Measurements from ENCODE around the gene RSKR. TPM values are rescaled to one million over a fixed set of nuclear protein-coding genes. Genes with fewer than 3 reads are reported as not detected.

RSKR gene
- total and polyA plus RNA-seq, 10 donors, result 2.1 to 30.9 (median 15.1) TPM

DNA sequence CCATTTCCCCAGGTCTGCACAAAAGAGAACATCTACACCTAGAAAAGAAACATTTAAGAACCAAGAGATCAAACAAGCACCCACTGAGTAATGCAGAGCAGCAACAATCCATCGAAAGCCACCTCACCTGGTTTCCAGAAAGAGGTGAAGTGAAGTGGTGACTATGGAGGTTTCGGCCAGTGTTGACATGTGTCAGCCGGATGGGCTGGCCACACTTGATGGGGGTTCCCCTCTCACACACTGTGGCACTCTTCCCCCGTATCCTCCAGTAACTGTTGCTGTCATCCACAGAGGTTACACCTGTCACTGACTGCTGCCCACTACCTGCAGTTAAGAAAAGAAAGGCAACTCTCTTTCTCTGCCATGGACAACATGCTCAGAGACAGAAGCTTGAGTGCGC is 41.2 kb upstream of the RSKR start:
- intact Hi-C loops (cut with DNase I; ENCODE audit: low total_unique reads), result no loop called here
- peaks cover 0 to 100% (median 66%) of the 10 kb centered on the region in 6 donors for H3K36me3 ChIP-seq

DNA sequence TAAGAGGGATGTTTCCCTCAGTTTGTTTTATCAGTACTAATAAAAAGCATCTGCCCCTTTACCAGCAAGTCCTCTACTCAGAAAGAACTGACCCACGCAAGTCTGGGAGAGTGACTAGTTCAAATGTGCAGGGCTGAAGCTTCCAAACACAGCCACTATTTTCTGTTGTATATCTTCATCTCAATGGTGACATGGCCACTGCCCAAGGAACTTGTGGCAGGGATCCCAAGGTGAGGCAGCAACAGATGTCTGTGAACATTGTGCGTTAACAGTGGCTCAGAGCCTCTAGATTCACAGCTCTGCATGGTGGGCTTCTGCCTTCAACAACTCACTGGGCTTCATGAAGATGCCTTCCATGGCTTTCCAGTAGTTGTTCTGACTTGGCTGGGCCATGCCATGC is 34.7 kb upstream of the RSKR start:
- 88 to 100% (median 98%) methylated on average over 2 of the region's 2 CpGs for WGBS, 5 donors
- Histone ChIP-seq H3K4me1 (peaks cover 22 to 39% (median 30%) of the 10 kb centered on the region in 6 donors), H3K27me3 (replicated peaks in 1 of 7) (no peaks in the 10 kb centered on the region), H3K9me3 (no peaks in the 10 kb centered on the region), H3K27ac (no peak overlapping the region), H3K4me3 (no peak overlapping the region), H3K36me3 (peaks cover 0 to 63% (median 33%) of the 10 kb centered on the region in 6 donors)
- TF ChIP-seq, protein P1, sequence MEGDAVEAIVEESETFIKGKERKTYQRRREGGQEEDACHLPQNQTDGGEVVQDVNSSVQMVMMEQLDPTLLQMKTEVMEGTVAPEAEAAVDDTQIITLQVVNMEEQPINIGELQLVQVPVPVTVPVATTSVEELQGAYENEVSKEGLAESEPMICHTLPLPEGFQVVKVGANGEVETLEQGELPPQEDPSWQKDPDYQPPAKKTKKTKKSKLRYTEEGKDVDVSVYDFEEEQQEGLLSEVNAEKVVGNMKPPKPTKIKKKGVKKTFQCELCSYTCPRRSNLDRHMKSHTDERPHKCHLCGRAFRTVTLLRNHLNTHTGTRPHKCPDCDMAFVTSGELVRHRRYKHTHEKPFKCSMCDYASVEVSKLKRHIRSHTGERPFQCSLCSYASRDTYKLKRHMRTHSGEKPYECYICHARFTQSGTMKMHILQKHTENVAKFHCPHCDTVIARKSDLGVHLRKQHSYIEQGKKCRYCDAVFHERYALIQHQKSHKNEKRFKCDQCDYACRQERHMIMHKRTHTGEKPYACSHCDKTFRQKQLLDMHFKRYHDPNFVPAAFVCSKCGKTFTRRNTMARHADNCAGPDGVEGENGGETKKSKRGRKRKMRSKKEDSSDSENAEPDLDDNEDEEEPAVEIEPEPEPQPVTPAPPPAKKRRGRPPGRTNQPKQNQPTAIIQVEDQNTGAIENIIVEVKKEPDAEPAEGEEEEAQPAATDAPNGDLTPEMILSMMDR (IDR thresholded peaks at IDR 0.05 in 8 of 11, conservative IDR thresholded peaks at IDR 0.05 in 3 of 11), result no peak
- TF ChIP-seq POLR2AphosphoS5 (IDR thresholded peaks at IDR 0.05) (no peak), POLR2A (IDR thresholded peaks at IDR 0.05) (no peak)
- intact Hi-C loops (cut with DNase I; ENCODE audit: low total_unique reads), result no loop called here
- DNase-seq, result no peak

More for the DNA sequence above, 41.2 kb upstream of the RSKR start:
- DNase-seq, result no peak
- H3K27me3 ChIP-seq (replicated peaks in 1 of 7), result no peaks in the 10 kb centered on the region
- no peak overlapping the region for H3K27ac ChIP-seq
- WGBS, 5 donors, result 87 to 96% (median 91%) methylated on average over 5 of the region's 5 CpGs
- TF ChIP-seq POLR2A (IDR thresholded peaks at IDR 0.05) (no peak), POLR2AphosphoS5 (IDR thresholded peaks at IDR 0.05) (no peak)
- peaks cover under 1 to 34% (median 5%) of the 10 kb centered on the region in 6 donors for H3K4me1 ChIP-seq
- no peak overlapping the region for H3K4me3 ChIP-seq
- peaks cover 0 to 3% (median 0%) of the 10 kb centered on the region in 8 donors for H3K9me3 ChIP-seq

DNA sequence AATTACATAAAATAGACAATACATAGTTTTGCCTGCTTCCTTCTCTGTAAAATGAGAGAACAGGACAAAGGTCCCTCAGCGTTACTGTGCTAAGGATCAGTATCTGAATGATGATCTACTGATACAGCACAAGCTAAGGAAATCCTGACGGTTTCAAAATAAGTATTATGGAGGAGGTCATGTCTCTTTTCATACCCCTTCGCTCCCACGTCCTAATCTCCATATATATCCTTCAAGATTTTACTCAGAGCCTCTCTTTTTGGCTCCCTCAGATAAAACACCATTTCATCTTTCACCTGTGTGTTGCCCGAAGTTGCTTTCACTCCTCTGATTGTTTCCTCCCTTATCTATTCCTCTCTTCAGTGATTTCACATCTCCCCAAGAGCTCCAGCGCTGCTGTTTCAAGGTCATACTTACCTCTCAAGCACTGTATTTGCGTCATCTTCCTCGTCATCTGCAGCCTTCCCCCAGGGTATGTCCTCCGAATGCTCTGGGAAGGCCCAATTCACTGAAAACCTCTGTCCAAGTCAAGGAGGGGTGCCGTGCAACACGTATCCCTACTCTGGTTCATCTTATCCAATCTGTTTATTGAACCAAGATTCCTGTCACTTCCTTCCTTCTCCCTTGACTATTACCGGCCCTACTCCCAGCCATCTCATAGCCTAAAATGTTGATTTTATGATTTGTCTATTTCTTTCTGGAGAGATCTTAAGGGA is 32.2 kb upstream of the RSKR start:
- 48 to 68% (median 52%) methylated on average over 12 of the region's 12 CpGs for WGBS, 5 donors
- H3K4me3 ChIP-seq, result peak overlapping the region in 4 of 8 donors; percentile 6 to 97 (median 89)
- peaks cover 2 to 62% (median 42%) of the 10 kb centered on the region in 6 donors for H3K36me3 ChIP-seq
- H3K9me3 ChIP-seq, result no peaks in the 10 kb centered on the region
- H3K4me1 ChIP-seq, result peaks cover 31 to 64% (median 51%) of the 10 kb centered on the region in 6 donors
- intact Hi-C loops (cut with DNase I; ENCODE audit: low total_unique reads), result no loop called here
- no peaks in the 10 kb centered on the region for H3K27me3 ChIP-seq (replicated peaks in 1 of 7)
- peak overlapping the region; percentile 93 to 99 (median 96) for H3K27ac ChIP-seq
- no peak for DNase-seq
- no peak for TF ChIP-seq POLR2A (IDR thresholded peaks at IDR 0.05)
- TF ChIP-seq, protein P1 (IDR thresholded peaks at IDR 0.05 in 8 of 11, conservative IDR thresholded peaks at IDR 0.05 in 3 of 11), result no peak
- TF ChIP-seq POLR2AphosphoS5 (IDR thresholded peaks at IDR 0.05), result no peak

DNA sequence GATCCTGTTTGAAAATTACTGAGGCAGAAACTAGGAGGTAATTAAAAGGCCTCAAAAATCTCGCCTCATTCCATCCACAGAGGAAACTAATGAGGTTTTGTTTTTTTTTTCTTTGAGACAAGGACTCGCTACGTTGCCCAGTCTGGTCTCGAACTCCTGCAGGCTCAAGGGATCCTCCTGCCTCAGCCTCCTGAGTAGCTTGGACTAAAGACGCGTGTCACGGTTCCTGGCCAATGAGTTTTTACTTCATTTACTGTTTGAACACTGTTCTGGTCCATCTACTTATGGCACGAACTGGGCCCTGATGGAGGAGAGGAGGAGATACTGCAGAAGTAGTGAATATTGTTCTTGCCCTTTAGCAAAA is 31.6 kb upstream of the RSKR start:
- Histone ChIP-seq H3K9me3 (no peaks in the 10 kb centered on the region), H3K36me3 (peaks cover 2 to 62% (median 44%) of the 10 kb centered on the region in 6 donors), H3K4me3 (peak overlapping the region; percentile 68 to 97 (median 90)), H3K4me1 (peaks cover 31 to 70% (median 52%) of the 10 kb centered on the region in 6 donors), H3K27me3 (replicated peaks in 1 of 7) (no peaks in the 10 kb centered on the region), H3K27ac (peak overlapping the region; percentile 93 to 99 (median 96))
- WGBS, 5 donors, result 19 to 33% (median 25%) methylated on average over 8 of the region's 8 CpGs
- no peak for TF ChIP-seq POLR2AphosphoS5 (IDR thresholded peaks at IDR 0.05)
- TF ChIP-seq, protein P1 (IDR thresholded peaks at IDR 0.05 in 8 of 11, conservative IDR thresholded peaks at IDR 0.05 in 3 of 11), result peak in 1 of 11 experiments; percentile 4
- no peak for TF ChIP-seq POLR2A (IDR thresholded peaks at IDR 0.05)
- DNase-seq, result no peak
- intact Hi-C loops (cut with DNase I; ENCODE audit: low total_unique reads), result no loop called here

Measured in spleen (tissue), 11 donors.